ENCODE data around the gene TPT1.

The TPT1 gene

DNA sequence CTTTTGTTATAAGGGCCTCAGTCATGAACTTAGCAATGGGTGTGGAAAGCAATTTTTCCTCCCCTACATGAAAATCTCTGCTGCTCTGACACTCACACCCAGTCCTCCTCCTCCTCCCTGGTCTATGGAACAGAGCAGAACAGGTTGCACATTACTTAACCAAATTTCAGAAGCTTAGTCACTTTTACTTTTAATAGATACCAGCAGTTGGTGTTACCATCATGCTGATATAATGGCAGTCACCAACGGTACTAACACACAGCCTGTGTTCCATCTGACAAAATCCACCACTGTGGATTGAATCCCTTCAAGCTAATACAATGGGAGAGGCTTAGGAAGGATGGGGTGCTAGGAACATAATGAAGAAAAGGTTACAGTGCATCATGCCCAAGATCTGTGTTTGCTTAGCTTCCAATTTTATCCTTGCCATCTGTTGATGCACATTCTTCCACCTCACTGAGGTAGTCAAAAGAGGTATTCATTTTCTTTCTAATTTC, 9.8 kb downstream of the TPT1 start:
- peak; percentile 57 for DNase-seq (ENCODE audit: low read depth)
- H3K4me3 ChIP-seq (ENCODE audit: low read depth, low read length): no peak overlapping the region
- TF ChIP-seq MAX (IDR thresholded peaks at IDR 0.05; ENCODE audit: low read depth, low read length) (no peak), POLR2A (IDR thresholded peaks at IDR 0.05; ENCODE audit: extremely low read depth, insufficient read length) (no peak), MYC (IDR thresholded peaks at IDR 0.05; ENCODE audit: low read depth, low read length) (no peak), CTCF (IDR thresholded peaks at IDR 0.05; ENCODE audit: low read depth, low read length) (no peak)

DNA sequence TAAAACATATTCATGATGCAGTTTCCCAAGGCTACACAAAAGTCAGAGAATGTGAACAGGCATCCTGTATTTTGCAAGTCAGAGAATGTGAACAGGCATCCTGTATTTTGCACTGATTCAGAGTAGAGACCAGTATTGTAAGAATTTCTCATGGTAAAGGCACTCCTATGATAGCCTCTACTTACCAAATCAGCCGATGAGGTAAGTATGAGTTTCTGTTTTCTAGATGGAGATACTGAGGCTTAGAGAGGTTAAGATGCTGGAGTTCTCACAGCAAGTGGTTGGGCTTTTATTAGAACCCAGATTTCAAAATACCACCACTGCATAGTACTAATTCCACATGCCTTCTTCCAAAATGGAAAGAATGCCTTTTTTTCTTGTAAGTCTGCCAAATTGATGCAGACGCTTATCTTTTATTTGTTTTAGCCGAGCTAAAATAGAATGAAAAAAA, 12.3 kb downstream of the TPT1 start:
- no peak overlapping the region for H3K4me3 ChIP-seq (ENCODE audit: low read depth, low read length)
- DNase-seq (ENCODE audit: low read depth): no peak
- TF ChIP-seq MAX (IDR thresholded peaks at IDR 0.05; ENCODE audit: low read depth, low read length): no peak
- no peak for TF ChIP-seq CTCF (IDR thresholded peaks at IDR 0.05; ENCODE audit: low read depth, low read length)
- no peak for TF ChIP-seq POLR2A (IDR thresholded peaks at IDR 0.05; ENCODE audit: extremely low read depth, insufficient read length)
- no peak for TF ChIP-seq MYC (IDR thresholded peaks at IDR 0.05; ENCODE audit: low read depth, low read length)

- peak; percentile 43 for DNase-seq (ENCODE audit: low read depth)
- TF ChIP-seq CTCF (IDR thresholded peaks at IDR 0.05; ENCODE audit: low read depth, low read length): no peak
- TF ChIP-seq POLR2A (IDR thresholded peaks at IDR 0.05; ENCODE audit: extremely low read depth, insufficient read length): no peak
- no peak for TF ChIP-seq MAX (IDR thresholded peaks at IDR 0.05; ENCODE audit: low read depth, low read length)
- no peak for TF ChIP-seq MYC (IDR thresholded peaks at IDR 0.05; ENCODE audit: low read depth, low read length)
- no peak overlapping the region for H3K4me3 ChIP-seq (ENCODE audit: low read depth, low read length)
Measured at GRCh38 chr13:45327253-45327955, 13.6 kb downstream of the TPT1 start.

GRCh38 chr13:45325806-45326205, 15.2 kb downstream of the TPT1 start:
- TF ChIP-seq MYC (IDR thresholded peaks at IDR 0.05; ENCODE audit: low read depth, low read length) (peak; percentile 16; the same call in 1 of the 2 replicates), MAX (IDR thresholded peaks at IDR 0.05; ENCODE audit: low read depth, low read length) (peak; percentile 64), CTCF (IDR thresholded peaks at IDR 0.05; ENCODE audit: low read depth, low read length) (no peak)
- DNase-seq (ENCODE audit: low read depth): peak; percentile 64
- no peak overlapping the region for H3K4me3 ChIP-seq (ENCODE audit: low read depth, low read length)

- no peak overlapping the region for H3K4me3 ChIP-seq (ENCODE audit: low read depth, low read length)
- DNase-seq (ENCODE audit: low read depth): peak; percentile 86
- TF ChIP-seq MAX (IDR thresholded peaks at IDR 0.05; ENCODE audit: low read depth, low read length): peak; percentile 96
- no peak for TF ChIP-seq CTCF (IDR thresholded peaks at IDR 0.05; ENCODE audit: low read depth, low read length)
- TF ChIP-seq POLR2A (IDR thresholded peaks at IDR 0.05; ENCODE audit: extremely low read depth, insufficient read length): no peak
- TF ChIP-seq MYC (IDR thresholded peaks at IDR 0.05; ENCODE audit: low read depth, low read length): peak; percentile 94
Measured at GRCh38 chr13:45320876-45321629, 19.9 kb downstream of the TPT1 start.
